Smooth muscle cell (in vitro differentiated cells): ENCODE results near the gene RIPK1. TPM values are rescaled to one million over a fixed set of nuclear protein-coding genes. Genes with fewer than 3 reads are reported as not detected.
A peak's percentile ranks its signal among the peaks of the same experiment; 100 is the strongest.

Source experiments
- DNase-seq: peaks from one replicate; lab custom pipeline; 2025; ENCODE audit not compliant: unreplicated experiment; lab: John Stamatoyannopoulos, UW
- H2AFZ ChIP-seq: fragments of 200-600 bp; sonication (generic); 2 replicates; pipeline ENCODE4 v1.6.0; 2016; ENCODE audit warnings: antibody characterized with exemption, low read depth, mild to moderate bottlenecking
- H3F3A ChIP-seq: fragments of 200-600 bp; sonication (generic); 2 replicates; pipeline ENCODE4 v1.6.0; 2017; ENCODE audit warnings: antibody characterized with exemption, low read depth
- H3K27ac ChIP-seq: fragments of 200-600 bp; sonication (generic); 2 replicates; pipeline ENCODE4 v1.5.1; 2016; ENCODE audit warnings: low read depth, mild to moderate bottlenecking
- H3K27me3 ChIP-seq: fragments of 200-600 bp; sonication (generic); 2 replicates; pipeline ENCODE4 v1.6.1; 2016; ENCODE audit warnings: low read depth, mild to moderate bottlenecking
- H3K36me3 ChIP-seq: fragments of 200-600 bp; sonication (generic); 2 replicates; pipeline ENCODE4 v1.5.1; 2016; ENCODE audit warnings: low read depth
- H3K4me1 ChIP-seq: fragments of 200-600 bp; sonication (generic); 2 replicates; pipeline ENCODE4 v1.5.1; 2016; ENCODE audit warnings: low read depth
- H3K4me2 ChIP-seq: fragments of 200-600 bp; sonication (generic); 2 replicates; pipeline ENCODE4 v1.6.0; 2016; ENCODE audit warnings: mild to moderate bottlenecking
- H3K4me3 ChIP-seq: fragments of 200-600 bp; sonication (generic); 2 replicates; pipeline ENCODE4 v1.5.1; 2016; ENCODE audit warnings: mild to moderate bottlenecking
- H3K79me2 ChIP-seq: fragments of 200-600 bp; sonication (generic); 2 replicates; pipeline ENCODE4 v1.6.0; 2016; ENCODE audit warnings: low read depth, mild to moderate bottlenecking
- H3K9ac ChIP-seq: fragments of 200-600 bp; sonication (generic); 2 replicates; pipeline ENCODE4 v1.6.0; 2016; ENCODE audit warnings: low read depth
- H3K9me3 ChIP-seq: fragments of 200-600 bp; sonication (generic); replicated peaks from 2 replicates; pipeline ENCODE4 v1.5.1; 2016; ENCODE audit warnings: low read depth
- H4K20me1 ChIP-seq: fragments of 200-600 bp; sonication (generic); 2 replicates; pipeline ENCODE4 v1.6.0; 2016; ENCODE audit warnings: low read depth
- CTCF ChIP-seq: fragments of 200-600 bp; sonication (generic); IDR thresholded peaks from 2 replicates; pipeline ENCODE4 v1.5.1; 2017; ENCODE audit warnings: borderline replicate concordance, mild to moderate bottlenecking, antibody characterized with exemption; ENCODE audit not compliant: insufficient read depth, poor library complexity, severe bottlenecking
- WGBS: methylation state at CpG from one replicate; pipeline ENCODE4 v1.1.7; 2016; ENCODE audit warnings: low lambda C conversion rate; 5-methylcytosine and 5-hydroxymethylcytosine counted together
- polyA plus RNA-seq: library from polyadenylated mRNA; unstranded; fragments of >200 nt; fragmentation: Nextera tagmentation; extraction: Ambion mirVana; gene quantifications from 2 replicates; pipeline ENCODE4 v1.2.1, GENCODE V29; 2016
- total RNA-seq: library from RNA; depleted of rRNA; stranded (reverse); fragments of >200 nt; gene quantifications from 2 replicates; pipeline ENCODE4 v1.2.3, GENCODE V29; 2014

Gene RIPK1
- total and polyA plus RNA-seq, 2 experiments from 2014 or later, result 8.7 to 12.2 TPM

GRCh38 chr6:3088446-3088845 lies 20.2 kb downstream of the RIPK1 start:
- Histone ChIP-seq H2AFZ (no peak overlapping the region), H3K4me3 (no peak overlapping the region), H3K4me2 (peak overlapping the region; percentile 58), H3K27me3 (no peaks in the 10 kb centered on the region), H3K27ac (peak overlapping the region; percentile 34), H4K20me1 (no peaks in the 10 kb centered on the region), H3K4me1 (no peaks in the 10 kb centered on the region), H3K9me3 (no peaks in the 10 kb centered on the region), H3K79me2 (no peaks in the 10 kb centered on the region), H3F3A (peaks cover 10% of the 10 kb centered on the region), H3K36me3 (no peaks in the 10 kb centered on the region), H3K9ac (no peak overlapping the region)
- 77% methylated on average over 4 of the region's 4 CpGs for WGBS
- DNase-seq, result no peak
- TF ChIP-seq CTCF, result no peak

- no peak overlapping the region for H3K4me3 ChIP-seq
- H3K9me3 ChIP-seq, result no peaks in the 10 kb centered on the region
- H3K36me3 ChIP-seq, result peaks cover under 1% of the 10 kb centered on the region
- H2AFZ ChIP-seq, result no peak overlapping the region
- H3K79me2 ChIP-seq, result no peaks in the 10 kb centered on the region
- H4K20me1 ChIP-seq, result no peaks in the 10 kb centered on the region
- H3K27ac ChIP-seq, result peak overlapping the region; percentile 34
- no peak overlapping the region for H3K9ac ChIP-seq
- no peak for TF ChIP-seq CTCF
- H3K4me1 ChIP-seq, result no peaks in the 10 kb centered on the region
- H3F3A ChIP-seq, result peaks cover 10% of the 10 kb centered on the region
- DNase-seq, result no peak
- no peaks in the 10 kb centered on the region for H3K27me3 ChIP-seq
- WGBS, result 33% methylated on average over 4 of the region's 4 CpGs
- peak overlapping the region; percentile 58 for H3K4me2 ChIP-seq
Observed at GRCh38 chr6:3088968-3089367, 20.7 kb downstream of the RIPK1 start.

- H3K27ac ChIP-seq, result peak overlapping the region; percentile 34
- H3K36me3 ChIP-seq, result peaks cover 3% of the 10 kb centered on the region
- WGBS, result 96% methylated on average over 4 of the region's 4 CpGs
- H3K4me1 ChIP-seq, result no peaks in the 10 kb centered on the region
- H3F3A ChIP-seq, result peaks cover 10% of the 10 kb centered on the region
- no peak for TF ChIP-seq CTCF
- no peaks in the 10 kb centered on the region for H3K79me2 ChIP-seq
- H2AFZ ChIP-seq, result no peak overlapping the region
- DNase-seq, result no peak
- H4K20me1 ChIP-seq, result no peaks in the 10 kb centered on the region
- no peak overlapping the region for H3K4me3 ChIP-seq
- H3K27me3 ChIP-seq, result no peaks in the 10 kb centered on the region
- no peak overlapping the region for H3K4me2 ChIP-seq
- no peak overlapping the region for H3K9ac ChIP-seq
- no peaks in the 10 kb centered on the region for H3K9me3 ChIP-seq
Observed at GRCh38 chr6:3090013-3090412, 21.7 kb downstream of the RIPK1 start.

GRCh38 chr6:3094815-3095214 lies 26.5 kb downstream of the RIPK1 start:
- H3K27me3 ChIP-seq, result no peaks in the 10 kb centered on the region
- no peaks in the 10 kb centered on the region for H3K9me3 ChIP-seq
- H3K27ac ChIP-seq, result no peak overlapping the region
- H2AFZ ChIP-seq, result no peak overlapping the region
- no peak overlapping the region for H3K4me3 ChIP-seq
- no peak for DNase-seq
- WGBS, result 100% methylated on average over 2 of the region's 2 CpGs
- H4K20me1 ChIP-seq, result no peaks in the 10 kb centered on the region
- no peak overlapping the region for H3K4me2 ChIP-seq
- H3K36me3 ChIP-seq, result peaks cover 23% of the 10 kb centered on the region
- H3K79me2 ChIP-seq, result no peaks in the 10 kb centered on the region
- H3K9ac ChIP-seq, result no peak overlapping the region
- H3K4me1 ChIP-seq, result no peaks in the 10 kb centered on the region
- no peak for TF ChIP-seq CTCF
- peaks cover 6% of the 10 kb centered on the region for H3F3A ChIP-seq
